HG03457 (cell line): Measurements from ENCODE around the gene PLCL2.

Source experiments
- ATAC-seq: cut with Tn5 transposase; IDR thresholded peaks from one replicate; pipeline ENCODE4 v1.9.1; 2021; ENCODE audit warnings: moderate number of reproducible peaks; ENCODE audit not compliant: unreplicated experiment

PLCL2 gene

GRCh38 chr3:17003457-17003856 is 118.7 kb downstream of the PLCL2 start:
- ATAC-seq: no peak

GRCh38 chr3:17006132-17006852 is 121.5 kb downstream of the PLCL2 start:
- ATAC-seq: no peak

- ATAC-seq: no peak
These were observed 122.5 kb downstream of the PLCL2 start for GRCh38 chr3:17007284-17007683.

- no peak for ATAC-seq
These were observed 125.1 kb downstream of the PLCL2 start for GRCh38 chr3:17009826-17010225.

- no peak for ATAC-seq
These were observed 127.1 kb downstream of the PLCL2 start for GRCh38 chr3:17011728-17012338.

GRCh38 chr3:17013050-17013449 is 128.3 kb downstream of the PLCL2 start:
- no peak for ATAC-seq

- no peak for ATAC-seq
These were observed 128.8 kb downstream of the PLCL2 start for GRCh38 chr3:17013571-17013970.

- ATAC-seq: no peak
These were observed 129.5 kb downstream of the PLCL2 start for GRCh38 chr3:17014284-17014683.

GRCh38 chr3:17014709-17015108 is 130.0 kb downstream of the PLCL2 start:
- ATAC-seq: no peak

- no peak for ATAC-seq
These were observed 136.9 kb downstream of the PLCL2 start for GRCh38 chr3:17021614-17022013.

GRCh38 chr3:17023006-17023664 is 138.4 kb downstream of the PLCL2 start:
- peak; percentile 95 for ATAC-seq

- no peak for ATAC-seq
These were observed 140.9 kb downstream of the PLCL2 start for GRCh38 chr3:17025594-17026139.

- no peak for ATAC-seq
These were observed 142.6 kb downstream of the PLCL2 start for GRCh38 chr3:17027318-17027717.

- ATAC-seq: no peak
These were observed 143.6 kb downstream of the PLCL2 start for GRCh38 chr3:17028363-17028762.

- no peak for ATAC-seq
These were observed 145.7 kb downstream of the PLCL2 start for GRCh38 chr3:17030438-17030837.

GRCh38 chr3:17030956-17031652 is 146.3 kb downstream of the PLCL2 start:
- ATAC-seq: no peak

GRCh38 chr3:17032407-17033034 is 147.8 kb downstream of the PLCL2 start:
- no peak for ATAC-seq

- ATAC-seq: no peak
These were observed 148.9 kb downstream of the PLCL2 start for GRCh38 chr3:17033516-17034168.

GRCh38 chr3:17035033-17035432 is 150.3 kb downstream of the PLCL2 start:
- ATAC-seq: no peak

GRCh38 chr3:17035966-17036365 is 151.2 kb downstream of the PLCL2 start:
- ATAC-seq: no peak
